Central memory CD8-positive, alpha-beta T cell (primary cell): ENCODE data around the gene DDR1.
"Not testable (repeated sequence)": the region's sequence is repeated elsewhere in the genome, so short reads cannot be mapped to it uniquely, and the experiment has no call there.

ENCODE experiments used
- ATAC-seq: fragments of 150-1000 bp; cut with Tn5 transposase; replicated peaks from 2 replicates; pipeline ENCODE4 v1.10.0; 2022; ENCODE audit warnings: mild to moderate bottlenecking, moderate FRiP score, moderate number of reproducible peaks; ENCODE audit not compliant: poor library complexity, severe bottlenecking; ENCODE audit errors: extremely low read depth
- DNase-seq, 2 donors: peaks; one replicate each; pipeline ENCODE4 v3.0.0; 2021; ENCODE audit warnings: low spot score in 2 of 2
- H3K27ac Mint-ChIP-seq: one replicate; pipeline ENCODE4 v1.8.0; 2022; ENCODE audit warnings: low read depth, mild to moderate bottlenecking, moderate library complexity, mixed read lengths
- H3K27me3 Mint-ChIP-seq: one replicate; pipeline ENCODE4 v1.8.0; 2022; ENCODE audit warnings: mixed read lengths
- H3K36me3 Mint-ChIP-seq: one replicate; pipeline ENCODE4 v1.8.0; 2022; ENCODE audit warnings: mild to moderate bottlenecking, moderate library complexity, mixed read lengths; ENCODE audit not compliant: insufficient read depth
- H3K4me1 Mint-ChIP-seq: one replicate; pipeline ENCODE4 v1.8.0; 2022; ENCODE audit warnings: mixed read lengths
- H3K4me3 Mint-ChIP-seq: one replicate; pipeline ENCODE4 v1.8.0; 2022; ENCODE audit warnings: mild to moderate bottlenecking, moderate library complexity, mixed read lengths
- H3K9me3 Mint-ChIP-seq: one replicate; pipeline ENCODE4 v1.8.0; 2022; ENCODE audit warnings: mixed read lengths

The DDR1 gene

GRCh38 chr6:30859726-30860125 is 24.6 kb upstream of the DDR1 start:
- not testable (repeated sequence) for H3K4me1 Mint-ChIP-seq, H3K36me3 Mint-ChIP-seq, ATAC-seq, H3K9me3 Mint-ChIP-seq, H3K4me3 Mint-ChIP-seq, DNase-seq, H3K27ac Mint-ChIP-seq
- H3K27me3 Mint-ChIP-seq = peaks cover 24% of the 10 kb centered on the region

GRCh38 chr6:30861257-30862048 is 22.9 kb upstream of the DDR1 start:
- ATAC-seq = no peak
- no peak for DNase-seq
- Mint-ChIP-seq H3K4me1 (no peaks in the 10 kb centered on the region), H3K27ac (no peak overlapping the region), H3K4me3 (no peak overlapping the region), H3K36me3 (peaks cover 2% of the 10 kb centered on the region), H3K27me3 (peaks cover 7% of the 10 kb centered on the region), H3K9me3 (no peaks in the 10 kb centered on the region)

GRCh38 chr6:30862156-30862875 is 22.0 kb upstream of the DDR1 start:
- H3K9me3 Mint-ChIP-seq = no peaks in the 10 kb centered on the region
- no peaks in the 10 kb centered on the region for H3K4me1 Mint-ChIP-seq
- H3K27me3 Mint-ChIP-seq = no peaks in the 10 kb centered on the region
- ATAC-seq = no peak
- H3K36me3 Mint-ChIP-seq = peaks cover 2% of the 10 kb centered on the region
- no peak overlapping the region for H3K4me3 Mint-ChIP-seq
- no peak for DNase-seq
- H3K27ac Mint-ChIP-seq = no peak overlapping the region

GRCh38 chr6:30864325-30864724 is 20.0 kb upstream of the DDR1 start:
- Mint-ChIP-seq H3K4me3 (no peak overlapping the region), H3K27me3 (no peaks in the 10 kb centered on the region), H3K9me3 (no peaks in the 10 kb centered on the region), H3K36me3 (peaks cover 2% of the 10 kb centered on the region), H3K4me1 (no peaks in the 10 kb centered on the region), H3K27ac (no peak overlapping the region)
- DNase-seq = no peak
- no peak for ATAC-seq

GRCh38 chr6:30869241-30869749 is 15.0 kb upstream of the DDR1 start:
- H3K9me3 Mint-ChIP-seq = peaks cover 11% of the 10 kb centered on the region
- not testable (repeated sequence) for H3K27ac Mint-ChIP-seq, ATAC-seq, H3K4me3 Mint-ChIP-seq, DNase-seq, H3K36me3 Mint-ChIP-seq, H3K4me1 Mint-ChIP-seq
- peaks cover 12% of the 10 kb centered on the region for H3K27me3 Mint-ChIP-seq

- Mint-ChIP-seq H3K9me3 (peaks cover 11% of the 10 kb centered on the region), H3K4me1 (no peaks in the 10 kb centered on the region), H3K27me3 (peaks cover 12% of the 10 kb centered on the region), H3K36me3 (peaks cover 3% of the 10 kb centered on the region), H3K27ac (no peak overlapping the region), H3K4me3 (no peak overlapping the region)
- ATAC-seq = no peak
- DNase-seq = no peak
Observed at GRCh38 chr6:30870546-30870945, 13.8 kb upstream of the DDR1 start.

- Mint-ChIP-seq H3K27me3 (peaks cover 12% of the 10 kb centered on the region), H3K27ac (no peak overlapping the region), H3K4me1 (no peaks in the 10 kb centered on the region), H3K4me3 (no peak overlapping the region), H3K9me3 (peaks cover 11% of the 10 kb centered on the region), H3K36me3 (peaks cover 3% of the 10 kb centered on the region)
- DNase-seq (no peak), ATAC-seq (no peak)
Observed at GRCh38 chr6:30871592-30872183, 12.6 kb upstream of the DDR1 start.

- peaks cover 3% of the 10 kb centered on the region for H3K36me3 Mint-ChIP-seq
- peaks cover 9% of the 10 kb centered on the region for H3K4me1 Mint-ChIP-seq
- DNase-seq = no peak
- no peak for ATAC-seq
- H3K27ac Mint-ChIP-seq = no peak overlapping the region
- H3K4me3 Mint-ChIP-seq = no peak overlapping the region
- H3K9me3 Mint-ChIP-seq = peaks cover 11% of the 10 kb centered on the region
- H3K27me3 Mint-ChIP-seq = peaks cover 12% of the 10 kb centered on the region
Observed at GRCh38 chr6:30873137-30873640, 11.1 kb upstream of the DDR1 start.

GRCh38 chr6:30873795-30874194 is 10.5 kb upstream of the DDR1 start:
- H3K4me1 Mint-ChIP-seq, ATAC-seq, H3K36me3 Mint-ChIP-seq, DNase-seq, H3K27ac Mint-ChIP-seq, H3K4me3 Mint-ChIP-seq: not testable (repeated sequence)
- H3K27me3 Mint-ChIP-seq = peaks cover 12% of the 10 kb centered on the region
- H3K9me3 Mint-ChIP-seq = peaks cover 11% of the 10 kb centered on the region

- Mint-ChIP-seq H3K9me3 (peaks cover 7% of the 10 kb centered on the region), H3K4me1 (peaks cover 9% of the 10 kb centered on the region), H3K4me3 (no peak overlapping the region), H3K36me3 (peaks cover 3% of the 10 kb centered on the region), H3K27ac (no peak overlapping the region), H3K27me3 (peaks cover 12% of the 10 kb centered on the region)
- ATAC-seq = no peak
- DNase-seq = no peak
Observed at GRCh38 chr6:30875244-30876038, 8.9 kb upstream of the DDR1 start.

GRCh38 chr6:30876039-30876730 is 8.1 kb upstream of the DDR1 start:
- Mint-ChIP-seq H3K27me3 (peaks cover 12% of the 10 kb centered on the region), H3K4me3 (no peak overlapping the region), H3K9me3 (peaks cover 7% of the 10 kb centered on the region), H3K36me3 (peaks cover 3% of the 10 kb centered on the region), H3K27ac (no peak overlapping the region), H3K4me1 (peaks cover 9% of the 10 kb centered on the region)
- no peak for DNase-seq
- no peak for ATAC-seq
